COLO668 (cell line): Measurements from ENCODE around the gene SRRM2.

Experiments
- DNase-seq: peaks from one replicate; lab custom pipeline; 2025; ENCODE audit not compliant: unreplicated experiment; lab: John Stamatoyannopoulos, UW

SRRM2 gene

GRCh38 chr16:2818272-2818876 is 65.9 kb downstream of the SRRM2 start:
- DNase-seq, result no peak

- no peak for DNase-seq
These were observed 66.9 kb downstream of the SRRM2 start for GRCh38 chr16:2819179-2819938.

GRCh38 chr16:2819939-2820835 is 67.7 kb downstream of the SRRM2 start:
- no peak for DNase-seq
